Testis (tissue), 3 donors: Measurements from ENCODE around the gene NCKAP5. TPM values are rescaled to one million over a fixed set of nuclear protein-coding genes. Genes with fewer than 3 reads are reported as not detected.

ENCODE experiments used
- DNase-seq: peaks from one replicate; pipeline ENCODE4 v3.0.0-alpha.2; 2019
- H3K27ac ChIP-seq, 2 donors: fragments of 200-600 bp; sonication (generic); one replicate each; pipeline ENCODE4 v1.5.1; 2019
- H3K27me3 ChIP-seq: fragments of 200-600 bp; sonication (generic); one replicate; pipeline ENCODE4 v1.5.1; 2019
- H3K36me3 ChIP-seq: fragments of 200-600 bp; sonication (generic); one replicate; pipeline ENCODE4 v1.5.1; 2017; ENCODE audit warnings: low read depth; ENCODE audit errors: missing control alignments
- H3K4me1 ChIP-seq: fragments of 200-600 bp; sonication (generic); one replicate; pipeline ENCODE4 v1.5.1; 2019
- H3K4me3 ChIP-seq, 2 donors: fragments of 200-600 bp; sonication (generic); one replicate each; pipeline ENCODE4 v1.5.1; 2017 to 2019
- H3K9me3 ChIP-seq: fragments of 200-600 bp; sonication (generic); one replicate; pipeline ENCODE4 v1.5.1; 2017
- CTCF ChIP-seq, 3 experiments: fragments of 450-650 bp in 2 of 3; fragments of 200-600 bp in 1 of 3; sonication (generic) in 1 of 3; IDR thresholded peaks; one replicate each; pipeline ENCODE4 v1.5.1; 2016 to 2019; ENCODE audit warnings: antibody characterized with exemption in 3 of 3, mild to moderate bottlenecking in 2 of 3, moderate library complexity in 1 of 3
- POLR2A ChIP-seq: fragments of 450-650 bp; IDR thresholded peaks from one replicate; pipeline ENCODE4 v1.6.1; 2017; ENCODE audit warnings: antibody characterized with exemption, mild to moderate bottlenecking, moderate library complexity
- WGBS, 2 donors: methylation state at CpG; one replicate each; pipeline ENCODE4 v1.1.5; 2018; 5-methylcytosine and 5-hydroxymethylcytosine counted together
- intact Hi-C: fragments of 100-400 bp; cut with DNase I; formaldehyde crosslinking; loops from one replicate; pipeline ENCODE4 v1.15.1; 2023; ENCODE audit warnings: low total_unique reads
- polyA plus RNA-seq: library from polyadenylated mRNA; stranded (reverse); fragments of 350-450 nt; fragmentation: Illumina TruSeq; extraction: RNeasy Lipid Tissue Mini Kit (QIAGEN cat#74804); gene quantifications from one replicate; pipeline ENCODE4 v1.2.3, GENCODE V29; 2014; ENCODE audit warnings: low read depth, low replicate concordance; ENCODE audit not compliant: insufficient read depth
- total RNA-seq, 2 donors: library from RNA; depleted of rRNA; stranded (reverse); fragments of >200 nt; gene quantifications; one replicate each; pipeline ENCODE4 v1.2.3, GENCODE V29; 2016

The NCKAP5 gene
- total and polyA plus RNA-seq, 3 donors from 2014 or later = 3.0 to 7.6 (median 6.3) TPM

- DNase-seq = no peak
- Histone ChIP-seq H3K27ac (no peak overlapping the region), H3K27me3 (no peaks in the 10 kb centered on the region), H3K4me3 (no peak overlapping the region), H3K36me3 (no peaks in the 10 kb centered on the region), H3K4me1 (no peaks in the 10 kb centered on the region), H3K9me3 (no peaks in the 10 kb centered on the region)
- WGBS, 2 donors = 64 to 74% methylated on average over 3 to 4 of the region's 4 CpGs
- intact Hi-C loops = no loop called here
- TF ChIP-seq CTCF (IDR thresholded peaks at IDR 0.05) (no peak), POLR2A (no peak)
Measured at GRCh38 chr2:133596701-133597393, 28.6 kb upstream of the NCKAP5 start.

GRCh38 chr2:133591164-133591563 lies 22.9 kb upstream of the NCKAP5 start:
- no peak overlapping the region for H3K4me3 ChIP-seq
- peak; percentile 67 for DNase-seq
- H3K27me3 ChIP-seq = no peaks in the 10 kb centered on the region
- no peaks in the 10 kb centered on the region for H3K4me1 ChIP-seq
- 26 to 32% methylated on average over 4 of the region's 4 CpGs for WGBS, 2 donors
- intact Hi-C loops = no loop called here
- no peaks in the 10 kb centered on the region for H3K36me3 ChIP-seq
- H3K27ac ChIP-seq = no peak overlapping the region
- no peaks in the 10 kb centered on the region for H3K9me3 ChIP-seq
- TF ChIP-seq POLR2A = no peak
- TF ChIP-seq CTCF (IDR thresholded peaks at IDR 0.05) = no peak

GRCh38 chr2:133589456-133589855 lies 21.2 kb upstream of the NCKAP5 start:
- Histone ChIP-seq H3K4me1 (no peaks in the 10 kb centered on the region), H3K27ac (no peak overlapping the region), H3K4me3 (no peak overlapping the region), H3K9me3 (no peaks in the 10 kb centered on the region), H3K36me3 (no peaks in the 10 kb centered on the region), H3K27me3 (no peaks in the 10 kb centered on the region)
- no peak for DNase-seq
- WGBS, 2 donors = 87 to 95% methylated on average over 4 of the region's 4 CpGs
- intact Hi-C loops = no loop called here
- TF ChIP-seq POLR2A (no peak), CTCF (IDR thresholded peaks at IDR 0.05) (no peak)

GRCh38 chr2:133588144-133588543 lies 19.9 kb upstream of the NCKAP5 start:
- 74 to 94% methylated on average over 1 of the region's 1 CpG for WGBS, 2 donors
- H3K36me3 ChIP-seq = no peaks in the 10 kb centered on the region
- H3K4me1 ChIP-seq = no peaks in the 10 kb centered on the region
- H3K4me3 ChIP-seq = no peak overlapping the region
- no peaks in the 10 kb centered on the region for H3K27me3 ChIP-seq
- intact Hi-C loops = no loop called here
- no peak for TF ChIP-seq POLR2A
- no peak for TF ChIP-seq CTCF (IDR thresholded peaks at IDR 0.05)
- no peak overlapping the region for H3K27ac ChIP-seq
- no peaks in the 10 kb centered on the region for H3K9me3 ChIP-seq
- DNase-seq = no peak

GRCh38 chr2:133586978-133587377 lies 18.7 kb upstream of the NCKAP5 start:
- no peak overlapping the region for H3K27ac ChIP-seq
- DNase-seq = no peak
- no peaks in the 10 kb centered on the region for H3K4me1 ChIP-seq
- no peaks in the 10 kb centered on the region for H3K9me3 ChIP-seq
- H3K4me3 ChIP-seq = no peak overlapping the region
- 87 to 97% methylated on average over 6 of the region's 6 CpGs for WGBS, 2 donors
- TF ChIP-seq POLR2A (no peak), CTCF (IDR thresholded peaks at IDR 0.05) (no peak)
- H3K36me3 ChIP-seq = no peaks in the 10 kb centered on the region
- intact Hi-C loops = no loop called here
- no peaks in the 10 kb centered on the region for H3K27me3 ChIP-seq
